NT2/D1 (cell line): ENCODE data around the gene STAB1.
A peak's percentile ranks its signal among the peaks of the same experiment; 100 is the strongest.

Experiments used
- DNase-seq: peaks from one replicate; pipeline ENCODE4 v3.0.0-alpha.2; 2011; ENCODE audit warnings: low read depth, low spot score
- H3K27me3 ChIP-seq: 2 replicates; pipeline ENCODE4 v1.6.0; 2011; ENCODE audit warnings: mild to moderate bottlenecking; ENCODE audit not compliant: insufficient read length, insufficient read depth
- H3K36me3 ChIP-seq: 2 replicates; pipeline ENCODE4 v1.6.1; 2011; ENCODE audit warnings: mild to moderate bottlenecking, low read length, mixed read lengths; ENCODE audit not compliant: insufficient read depth, insufficient read length
- H3K4me1 ChIP-seq: 2 replicates; pipeline ENCODE4 v1.5.1; 2011; ENCODE audit not compliant: insufficient read depth, insufficient read length
- H3K4me3 ChIP-seq: 2 replicates; pipeline ENCODE4 v1.5.1; 2011; ENCODE audit warnings: low read depth; ENCODE audit not compliant: insufficient read length
- H3K9ac ChIP-seq: 2 replicates; pipeline ENCODE4 v1.6.0; 2011; ENCODE audit warnings: low read depth; ENCODE audit not compliant: insufficient read length
- H3K9me3 ChIP-seq: 2 replicates; pipeline ENCODE4 v1.5.1; 2011; ENCODE audit warnings: mild to moderate bottlenecking, low read length; ENCODE audit not compliant: insufficient read depth
- SUZ12 ChIP-seq: IDR thresholded peaks from 2 replicates; pipeline ENCODE4 v1.6.1; 2011; ENCODE audit not compliant: insufficient read length, insufficient read depth; ENCODE audit errors: extremely low read depth
- YY1 ChIP-seq: IDR thresholded peaks from 2 replicates; pipeline ENCODE4 v1.6.1; 2011; ENCODE audit not compliant: insufficient read length, insufficient read depth
- ZNF274 ChIP-seq: IDR thresholded peaks from 2 replicates; pipeline ENCODE4 v1.6.1; 2011; ENCODE audit warnings: mild to moderate bottlenecking, low read depth, low read length

STAB1 gene

DNA sequence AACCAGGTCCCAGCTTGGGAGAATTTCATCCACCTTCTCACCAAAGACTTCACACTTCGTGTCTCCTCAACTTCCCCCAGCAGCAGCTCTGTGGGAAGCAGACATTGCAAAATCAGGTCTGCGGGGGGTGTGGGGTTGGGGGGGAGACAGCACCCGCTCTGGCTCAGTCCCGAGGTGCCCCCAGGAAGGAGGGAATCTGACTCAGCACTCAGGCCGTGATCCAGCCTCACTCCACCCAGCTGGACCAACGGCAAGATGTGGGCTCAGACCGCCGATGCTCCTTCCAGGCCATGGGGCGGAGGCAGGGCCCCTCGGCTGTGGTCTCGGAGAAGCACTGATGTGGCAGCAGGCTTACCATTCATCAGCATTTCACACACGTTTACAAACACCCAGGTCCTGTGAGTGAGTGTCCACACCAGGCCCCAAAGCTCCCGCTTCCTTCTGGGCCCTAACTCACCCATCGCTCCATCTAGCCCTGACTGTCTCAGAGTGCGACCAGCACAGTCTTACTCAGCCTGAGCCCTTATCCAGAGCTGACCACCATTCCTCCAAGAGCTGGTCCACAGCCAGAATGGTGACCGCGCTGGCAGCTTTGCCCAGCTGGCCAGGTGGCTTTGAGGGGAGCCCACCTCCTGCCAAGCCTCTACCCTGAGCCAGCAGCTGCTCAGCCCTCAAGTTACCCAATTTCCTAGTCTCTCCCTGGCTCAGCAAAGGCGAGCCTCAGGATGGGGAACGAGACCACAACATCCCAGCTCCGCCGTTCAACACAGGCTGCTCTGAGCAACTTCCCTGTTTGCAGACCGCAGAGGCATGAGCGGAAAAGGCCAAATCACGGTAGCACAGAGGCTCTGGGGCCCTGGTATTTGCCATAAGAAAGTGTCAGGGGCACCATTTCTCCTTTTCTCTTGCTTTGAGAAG, 3.3 kb downstream of the STAB1 start:
- no peak overlapping the region for H3K4me3 ChIP-seq
- peaks cover 3% of the 10 kb centered on the region for H3K27me3 ChIP-seq
- no peak for TF ChIP-seq YY1
- no peak for TF ChIP-seq SUZ12
- no peak for TF ChIP-seq ZNF274
- H3K4me1 ChIP-seq: peaks cover 10% of the 10 kb centered on the region
- peaks cover 6% of the 10 kb centered on the region for H3K36me3 ChIP-seq
- H3K9ac ChIP-seq: peak overlapping the region; percentile 8
- DNase-seq: no peak
- H3K9me3 ChIP-seq: no peaks in the 10 kb centered on the region

- Histone ChIP-seq H3K4me1 (peaks cover 21% of the 10 kb centered on the region), H3K36me3 (no peaks in the 10 kb centered on the region), H3K9me3 (no peaks in the 10 kb centered on the region), H3K4me3 (no peak overlapping the region), H3K27me3 (peaks cover 3% of the 10 kb centered on the region), H3K9ac (no peak overlapping the region)
- no peak for DNase-seq
- TF ChIP-seq YY1 (no peak), ZNF274 (no peak), SUZ12 (no peak)
Observed at GRCh38 chr3:52501046-52501445, 5.9 kb downstream of the STAB1 start.

GRCh38 chr3:52502001-52502400, 6.9 kb downstream of the STAB1 start:
- Histone ChIP-seq H3K9ac (no peak overlapping the region), H3K4me1 (peaks cover 28% of the 10 kb centered on the region), H3K36me3 (no peaks in the 10 kb centered on the region), H3K27me3 (peaks cover 6% of the 10 kb centered on the region), H3K9me3 (no peaks in the 10 kb centered on the region), H3K4me3 (no peak overlapping the region)
- no peak for DNase-seq
- TF ChIP-seq YY1: no peak
- TF ChIP-seq ZNF274: no peak
- no peak for TF ChIP-seq SUZ12

DNA sequence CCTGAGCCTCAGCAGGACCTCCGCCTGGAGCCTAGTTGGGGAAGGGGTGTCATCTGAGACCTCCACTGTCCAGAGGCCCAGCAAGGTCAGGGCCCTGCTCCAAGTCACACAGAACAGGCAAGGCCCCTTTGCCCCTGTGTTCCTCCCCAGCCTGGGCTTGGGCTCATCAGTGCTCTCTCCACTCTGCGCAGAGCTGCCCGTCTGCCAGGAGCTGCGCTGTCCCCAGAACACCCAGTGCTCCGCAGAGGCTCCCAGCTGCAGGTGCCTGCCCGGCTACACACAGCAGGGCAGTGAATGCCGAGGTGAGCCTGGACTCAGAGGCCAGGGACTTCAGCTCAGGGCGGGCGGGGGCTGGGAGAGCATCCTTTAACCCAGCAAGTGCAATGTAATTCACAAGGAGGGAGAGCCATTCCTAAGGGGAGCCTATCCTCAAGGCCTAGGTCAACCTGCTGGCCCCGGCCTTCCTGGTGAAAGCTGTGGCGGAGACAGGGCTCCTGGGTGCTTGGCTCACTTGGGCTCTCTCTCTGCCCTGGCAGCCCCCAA, 7.7 kb downstream of the STAB1 start:
- Histone ChIP-seq H3K27me3 (peaks cover 6% of the 10 kb centered on the region), H3K9me3 (no peaks in the 10 kb centered on the region), H3K4me3 (no peak overlapping the region), H3K36me3 (no peaks in the 10 kb centered on the region), H3K9ac (no peak overlapping the region), H3K4me1 (peaks cover 30% of the 10 kb centered on the region)
- TF ChIP-seq YY1: no peak
- no peak for DNase-seq

DNA sequence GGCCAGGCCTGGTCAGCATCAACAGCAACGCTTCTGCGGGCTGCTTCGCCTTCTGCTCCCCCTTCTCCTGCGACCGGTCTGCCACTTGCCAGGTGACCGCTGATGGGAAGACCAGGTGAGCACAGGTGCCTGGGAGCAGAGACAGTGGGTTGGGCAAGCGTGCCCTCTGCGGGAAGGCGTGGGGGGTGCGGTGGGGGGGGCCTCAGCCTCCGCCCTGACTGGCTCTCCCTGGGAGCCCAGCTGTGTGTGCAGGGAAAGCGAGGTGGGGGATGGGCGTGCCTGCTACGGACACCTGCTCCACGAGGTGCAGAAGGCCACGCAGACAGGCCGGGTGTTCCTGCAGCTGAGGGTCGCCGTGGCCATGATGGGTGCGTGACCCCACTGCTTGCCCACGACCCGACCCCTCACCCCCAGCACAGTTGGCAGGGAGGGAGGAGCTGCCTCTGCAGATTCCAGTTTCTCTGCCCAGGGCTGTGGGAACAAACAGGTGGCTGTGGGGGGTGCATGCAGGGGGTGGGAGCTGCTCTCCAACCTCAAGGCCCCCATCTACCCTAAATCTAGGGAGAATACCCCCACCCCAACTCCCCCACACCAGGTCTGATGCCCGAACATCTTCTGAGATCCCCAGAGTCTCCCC, 8.8 kb downstream of the STAB1 start:
- peaks cover 30% of the 10 kb centered on the region for H3K4me1 ChIP-seq
- no peak for TF ChIP-seq YY1
- no peak for TF ChIP-seq SUZ12
- no peak for TF ChIP-seq ZNF274
- H3K36me3 ChIP-seq: no peaks in the 10 kb centered on the region
- no peaks in the 10 kb centered on the region for H3K9me3 ChIP-seq
- no peak overlapping the region for H3K9ac ChIP-seq
- H3K27me3 ChIP-seq: peaks cover 2% of the 10 kb centered on the region
- DNase-seq: no peak
- no peak overlapping the region for H3K4me3 ChIP-seq

GRCh38 chr3:52504977-52505376, 9.8 kb downstream of the STAB1 start:
- Histone ChIP-seq H3K36me3 (no peaks in the 10 kb centered on the region), H3K9me3 (no peaks in the 10 kb centered on the region), H3K27me3 (peaks cover 8% of the 10 kb centered on the region), H3K4me3 (no peak overlapping the region), H3K4me1 (peaks cover 30% of the 10 kb centered on the region), H3K9ac (peak overlapping the region; percentile 45)
- TF ChIP-seq YY1 (no peak), ZNF274 (no peak), SUZ12 (no peak)
- no peak for DNase-seq

DNA sequence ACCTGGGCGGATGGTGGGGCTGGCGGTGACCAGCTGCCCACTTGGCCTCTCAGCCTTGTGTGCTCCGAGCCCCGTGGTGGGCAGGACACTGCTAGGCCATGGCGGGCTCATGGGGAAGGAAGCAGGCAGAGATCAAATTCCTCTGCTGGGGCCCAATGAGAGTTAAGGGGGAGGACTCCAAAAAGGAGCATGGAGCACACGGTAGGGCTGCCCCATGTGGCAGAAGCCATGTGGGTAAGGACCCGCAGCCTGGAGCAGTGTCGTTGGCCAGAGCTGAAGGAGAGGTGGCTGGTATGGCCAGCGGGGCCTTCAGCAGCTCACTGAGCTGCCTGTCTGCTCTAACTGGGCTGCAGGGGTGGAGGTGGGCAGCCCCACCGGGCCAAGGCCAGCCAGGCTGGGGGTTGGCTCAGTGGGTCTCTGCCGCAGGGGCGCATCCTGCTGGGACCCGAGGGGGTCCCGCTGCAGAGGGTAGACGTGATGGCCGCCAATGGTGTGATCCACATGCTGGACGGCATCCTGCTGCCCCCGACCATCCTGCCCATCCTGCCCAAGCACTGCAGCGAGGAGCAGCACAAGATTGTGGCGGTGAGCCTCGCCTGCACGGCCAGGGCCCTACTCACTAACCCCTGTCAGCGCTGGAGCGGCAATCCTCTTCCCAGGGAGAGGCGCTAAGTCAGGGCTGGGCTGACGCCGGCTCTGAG, 11.3 kb downstream of the STAB1 start:
- no peak for DNase-seq
- Histone ChIP-seq H3K4me1 (peaks cover 30% of the 10 kb centered on the region), H3K9me3 (no peaks in the 10 kb centered on the region), H3K9ac (no peak overlapping the region), H3K27me3 (peaks cover 11% of the 10 kb centered on the region), H3K4me3 (no peak overlapping the region), H3K36me3 (no peaks in the 10 kb centered on the region)
- TF ChIP-seq YY1 (no peak), SUZ12 (no peak), ZNF274 (no peak)
